H1 (cell line): ENCODE measurements around the gene ZFP69. TPM values are rescaled to one million over a fixed set of nuclear protein-coding genes. Genes with fewer than 3 reads are reported as not detected.

Experiments
- ASH2L ChIP-seq: fragments of 200-600, 300-600 bp; sonication (generic); IDR thresholded peaks from one replicate; pipeline ENCODE4 v1.7.1; 2017; ENCODE audit warnings: low read length
- CHD1 ChIP-seq: IDR thresholded peaks from 2 replicates; pipeline ENCODE4 v1.6.1; 2012; ENCODE audit warnings: low read depth, low read length, improper control_type of control experiment
- CHD2 ChIP-seq: IDR thresholded peaks from 2 replicates; pipeline ENCODE4 v1.6.1; 2012; ENCODE audit warnings: low read length, improper control_type of control experiment
- KDM5A ChIP-seq: fragments of 200-600 bp; IDR thresholded peaks from 2 replicates; pipeline ENCODE4 v1.7.1; 2012; ENCODE audit warnings: mild to moderate bottlenecking, low read length, inconsistent platforms, mixed read lengths
- RNF2 ChIP-seq: fragments of 200-900, 300-1000 bp; sonication (generic); IDR thresholded peaks from 2 replicates; pipeline ENCODE4 v1.7.1; 2016; ENCODE audit warnings: borderline replicate concordance, low read depth, mild to moderate bottlenecking, antibody characterized with exemption, low read length; ENCODE audit not compliant: poor library complexity, severe bottlenecking; ENCODE audit errors: missing control alignments
- SIX5 ChIP-seq: IDR thresholded peaks from 2 replicates; pipeline ENCODE4 v1.6.1; 2011; ENCODE audit warnings: mild to moderate bottlenecking, low read depth, low read length
- SUZ12 ChIP-seq: fragments of 200-600 bp; sonication (generic); IDR thresholded peaks from 2 replicates; pipeline ENCODE4 v1.6.1; 2012; ENCODE audit warnings: mild to moderate bottlenecking, inconsistent platforms, low read length, moderate library complexity, mixed read lengths
- polyA plus RNA-seq, 7 experiments: library from polyadenylated mRNA; depleted of rRNA in 3 of 7; stranded (reverse) in 5 of 7; unstranded in 2 of 7; fragments of >200 nt in 5 of 7; fragments of 200-250 nt in 2 of 7; gene quantifications; 1 replicate in 5 of 7; 2 replicates in 1 of 7; 4 replicates in 1 of 7; pipeline versions ENCODE4 v1.2.1 to v1.2.3, GENCODE V29; 2011 to 2013; ENCODE audit warnings: missing spikeins in 2 of 7, mixed read lengths in 2 of 7
- total RNA-seq: library from RNA; stranded (reverse); fragmentation: NEBNext Ultra II Directional; extraction: Animal tissue kit (Norgen Biotek cat#: 25700); gene quantifications from 2 replicates; pipeline ENCODE4 v1.2.1, GENCODE V29; 2021
- TF ChIP-seq, protein P1 (sequence below): fragments of 300-600 bp; sonication (generic); IDR thresholded peaks from 2 replicates; pipeline ENCODE4 v1.7.1; 2012; ENCODE audit warnings: low read length, moderate library complexity, mild to moderate bottlenecking, inconsistent platforms; ENCODE audit not compliant: insufficient replicate concordance
- TF ChIP-seq, protein P2 (sequence below): IDR thresholded peaks from 2 replicates; pipeline ENCODE4 v1.6.1; 2011; ENCODE audit warnings: low read depth, mild to moderate bottlenecking, low read length; ENCODE audit not compliant: insufficient read depth

ZFP69 gene
- total and polyA plus RNA-seq, 2 of the 8 experiments (the other 6 are each of a cell fraction or from before 2014, with no cell fraction given) = 1.0 to 4.3 TPM

DNA sequence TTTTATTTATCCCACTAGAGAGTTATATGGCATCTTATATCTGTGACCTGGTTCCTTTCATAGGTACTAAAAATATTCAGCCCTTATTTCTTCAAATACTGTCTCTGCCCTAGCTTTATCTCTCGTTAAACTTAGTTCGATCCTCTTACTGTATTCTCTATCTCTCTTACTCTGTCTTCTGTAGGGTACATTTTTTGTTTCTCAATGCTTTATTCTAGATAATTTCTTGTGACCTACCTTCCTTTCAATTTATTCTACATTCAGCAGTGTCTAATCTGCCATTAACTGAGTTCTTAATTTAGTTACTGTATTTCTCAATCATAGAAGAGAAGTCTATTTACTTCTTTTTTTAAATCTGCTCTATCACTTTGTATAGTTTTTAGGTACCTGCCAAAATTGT, 1.8 kb upstream of the ZFP69 start (continued):
- TF ChIP-seq, protein P1, sequence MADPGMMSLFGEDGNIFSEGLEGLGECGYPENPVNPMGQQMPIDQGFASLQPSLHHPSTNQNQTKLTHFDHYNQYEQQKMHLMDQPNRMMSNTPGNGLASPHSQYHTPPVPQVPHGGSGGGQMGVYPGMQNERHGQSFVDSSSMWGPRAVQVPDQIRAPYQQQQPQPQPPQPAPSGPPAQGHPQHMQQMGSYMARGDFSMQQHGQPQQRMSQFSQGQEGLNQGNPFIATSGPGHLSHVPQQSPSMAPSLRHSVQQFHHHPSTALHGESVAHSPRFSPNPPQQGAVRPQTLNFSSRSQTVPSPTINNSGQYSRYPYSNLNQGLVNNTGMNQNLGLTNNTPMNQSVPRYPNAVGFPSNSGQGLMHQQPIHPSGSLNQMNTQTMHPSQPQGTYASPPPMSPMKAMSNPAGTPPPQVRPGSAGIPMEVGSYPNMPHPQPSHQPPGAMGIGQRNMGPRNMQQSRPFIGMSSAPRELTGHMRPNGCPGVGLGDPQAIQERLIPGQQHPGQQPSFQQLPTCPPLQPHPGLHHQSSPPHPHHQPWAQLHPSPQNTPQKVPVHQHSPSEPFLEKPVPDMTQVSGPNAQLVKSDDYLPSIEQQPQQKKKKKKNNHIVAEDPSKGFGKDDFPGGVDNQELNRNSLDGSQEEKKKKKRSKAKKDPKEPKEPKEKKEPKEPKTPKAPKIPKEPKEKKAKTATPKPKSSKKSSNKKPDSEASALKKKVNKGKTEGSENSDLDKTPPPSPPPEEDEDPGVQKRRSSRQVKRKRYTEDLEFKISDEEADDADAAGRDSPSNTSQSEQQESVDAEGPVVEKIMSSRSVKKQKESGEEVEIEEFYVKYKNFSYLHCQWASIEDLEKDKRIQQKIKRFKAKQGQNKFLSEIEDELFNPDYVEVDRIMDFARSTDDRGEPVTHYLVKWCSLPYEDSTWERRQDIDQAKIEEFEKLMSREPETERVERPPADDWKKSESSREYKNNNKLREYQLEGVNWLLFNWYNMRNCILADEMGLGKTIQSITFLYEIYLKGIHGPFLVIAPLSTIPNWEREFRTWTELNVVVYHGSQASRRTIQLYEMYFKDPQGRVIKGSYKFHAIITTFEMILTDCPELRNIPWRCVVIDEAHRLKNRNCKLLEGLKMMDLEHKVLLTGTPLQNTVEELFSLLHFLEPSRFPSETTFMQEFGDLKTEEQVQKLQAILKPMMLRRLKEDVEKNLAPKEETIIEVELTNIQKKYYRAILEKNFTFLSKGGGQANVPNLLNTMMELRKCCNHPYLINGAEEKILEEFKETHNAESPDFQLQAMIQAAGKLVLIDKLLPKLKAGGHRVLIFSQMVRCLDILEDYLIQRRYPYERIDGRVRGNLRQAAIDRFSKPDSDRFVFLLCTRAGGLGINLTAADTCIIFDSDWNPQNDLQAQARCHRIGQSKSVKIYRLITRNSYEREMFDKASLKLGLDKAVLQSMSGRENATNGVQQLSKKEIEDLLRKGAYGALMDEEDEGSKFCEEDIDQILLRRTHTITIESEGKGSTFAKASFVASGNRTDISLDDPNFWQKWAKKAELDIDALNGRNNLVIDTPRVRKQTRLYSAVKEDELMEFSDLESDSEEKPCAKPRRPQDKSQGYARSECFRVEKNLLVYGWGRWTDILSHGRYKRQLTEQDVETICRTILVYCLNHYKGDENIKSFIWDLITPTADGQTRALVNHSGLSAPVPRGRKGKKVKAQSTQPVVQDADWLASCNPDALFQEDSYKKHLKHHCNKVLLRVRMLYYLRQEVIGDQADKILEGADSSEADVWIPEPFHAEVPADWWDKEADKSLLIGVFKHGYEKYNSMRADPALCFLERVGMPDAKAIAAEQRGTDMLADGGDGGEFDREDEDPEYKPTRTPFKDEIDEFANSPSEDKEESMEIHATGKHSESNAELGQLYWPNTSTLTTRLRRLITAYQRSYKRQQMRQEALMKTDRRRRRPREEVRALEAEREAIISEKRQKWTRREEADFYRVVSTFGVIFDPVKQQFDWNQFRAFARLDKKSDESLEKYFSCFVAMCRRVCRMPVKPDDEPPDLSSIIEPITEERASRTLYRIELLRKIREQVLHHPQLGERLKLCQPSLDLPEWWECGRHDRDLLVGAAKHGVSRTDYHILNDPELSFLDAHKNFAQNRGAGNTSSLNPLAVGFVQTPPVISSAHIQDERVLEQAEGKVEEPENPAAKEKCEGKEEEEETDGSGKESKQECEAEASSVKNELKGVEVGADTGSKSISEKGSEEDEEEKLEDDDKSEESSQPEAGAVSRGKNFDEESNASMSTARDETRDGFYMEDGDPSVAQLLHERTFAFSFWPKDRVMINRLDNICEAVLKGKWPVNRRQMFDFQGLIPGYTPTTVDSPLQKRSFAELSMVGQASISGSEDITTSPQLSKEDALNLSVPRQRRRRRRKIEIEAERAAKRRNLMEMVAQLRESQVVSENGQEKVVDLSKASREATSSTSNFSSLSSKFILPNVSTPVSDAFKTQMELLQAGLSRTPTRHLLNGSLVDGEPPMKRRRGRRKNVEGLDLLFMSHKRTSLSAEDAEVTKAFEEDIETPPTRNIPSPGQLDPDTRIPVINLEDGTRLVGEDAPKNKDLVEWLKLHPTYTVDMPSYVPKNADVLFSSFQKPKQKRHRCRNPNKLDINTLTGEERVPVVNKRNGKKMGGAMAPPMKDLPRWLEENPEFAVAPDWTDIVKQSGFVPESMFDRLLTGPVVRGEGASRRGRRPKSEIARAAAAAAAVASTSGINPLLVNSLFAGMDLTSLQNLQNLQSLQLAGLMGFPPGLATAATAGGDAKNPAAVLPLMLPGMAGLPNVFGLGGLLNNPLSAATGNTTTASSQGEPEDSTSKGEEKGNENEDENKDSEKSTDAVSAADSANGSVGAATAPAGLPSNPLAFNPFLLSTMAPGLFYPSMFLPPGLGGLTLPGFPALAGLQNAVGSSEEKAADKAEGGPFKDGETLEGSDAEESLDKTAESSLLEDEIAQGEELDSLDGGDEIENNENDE = no peak
- TF ChIP-seq SUZ12 (no peak), KDM5A (no peak), SIX5 (no peak), ASH2L (no peak), CHD1 (no peak), RNF2 (no peak), CHD2 (no peak)
- TF ChIP-seq, protein P2, sequence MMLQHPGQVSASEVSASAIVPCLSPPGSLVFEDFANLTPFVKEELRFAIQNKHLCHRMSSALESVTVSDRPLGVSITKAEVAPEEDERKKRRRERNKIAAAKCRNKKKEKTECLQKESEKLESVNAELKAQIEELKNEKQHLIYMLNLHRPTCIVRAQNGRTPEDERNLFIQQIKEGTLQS = no peak
